HepG2 (cell line): ENCODE measurements around the gene MBL2. TPM values are rescaled to one million over a fixed set of nuclear protein-coding genes. Genes with fewer than 3 reads are reported as not detected.

ENCODE experiments used
- ISL2 ChIP-seq: sonication (generic); formaldehyde crosslinking; IDR thresholded peaks from 2 replicates; pipeline ENCODE4 v1.5.0; 2020; ENCODE audit warnings: missing genetic modification reagents
- NFKBIZ ChIP-seq: IDR thresholded peaks from 2 replicates; pipeline ENCODE4 v1.6.1; 2018; ENCODE audit warnings: missing genetic modification reagents, missing compliant biosample characterization
- RAD21 ChIP-seq: fragments of 450-650 bp; formaldehyde crosslinking; IDR thresholded peaks from 2 replicates; pipeline ENCODE4 v1.5.0; 2020; ENCODE audit warnings: mild to moderate bottlenecking
- RBFOX2 ChIP-seq: fragments of 200-400 bp; formaldehyde crosslinking; IDR thresholded peaks from 2 replicates; pipeline ENCODE4 v1.6.1; 2017; ENCODE audit warnings: low read depth, mild to moderate bottlenecking, low read length
- RFX1 ChIP-seq: fragments of 450-650 bp; IDR thresholded peaks from 2 replicates; pipeline ENCODE4 v1.6.1; 2017
- RXRA ChIP-seq: sonication (generic); formaldehyde crosslinking; IDR thresholded peaks from 2 replicates; pipeline ENCODE4 v1.5.1; 2020; ENCODE audit warnings: missing genetic modification reagents
- SCMH1 ChIP-seq: sonication (generic); formaldehyde crosslinking; IDR thresholded peaks from 2 replicates; pipeline ENCODE4 v1.9.0; 2021; ENCODE audit warnings: missing genetic modification reagents, mild to moderate bottlenecking, borderline replicate concordance
- SMARCC2 ChIP-seq: fragments of 450-650 bp; IDR thresholded peaks from 2 replicates; pipeline ENCODE4 v1.6.1; 2017; ENCODE audit warnings: antibody characterized with exemption, mild to moderate bottlenecking
- ZMYM2 ChIP-seq: sonication (generic); formaldehyde crosslinking; IDR thresholded peaks from 2 replicates; pipeline ENCODE4 v1.8.0; 2022; ENCODE audit warnings: mild to moderate bottlenecking, missing genetic modification reagents
- ZNF160 ChIP-seq: sonication (generic); formaldehyde crosslinking; IDR thresholded peaks from 2 replicates; pipeline ENCODE4 v1.8.0; 2022; ENCODE audit warnings: mild to moderate bottlenecking, inconsistent platforms, missing genetic modification reagents
- ZNF430 ChIP-seq: sonication (generic); formaldehyde crosslinking; IDR thresholded peaks from 2 replicates; pipeline ENCODE4 v1.9.0; 2021; ENCODE audit warnings: mild to moderate bottlenecking, missing genetic modification reagents
- polyA plus RNA-seq, 8 experiments: library from polyadenylated mRNA; depleted of rRNA in 3 of 8; stranded (reverse) in 7 of 8; unstranded in 1 of 8; fragments of >200 nt; fragmentation: Illumina TruSeq in 4 of 8; extraction: Trizol in 4 of 8; gene quantifications; 2 replicates each; pipeline versions ENCODE4 v1.2.1 to v1.2.3, GENCODE V29; 2011 to 2016; ENCODE audit warnings: low read depth in 4 of 8, missing spikeins in 1 of 8, mixed read lengths in 1 of 8; ENCODE audit not compliant: insufficient read depth in 1 of 8
- total RNA-seq, 5 experiments: library from RNA; depleted of rRNA; stranded (reverse); fragments of >200 nt; fragmentation: Illumina TruSeq; extraction: Trizol; gene quantifications; 2 replicates each; pipeline ENCODE4 v1.2.3, GENCODE V29; 2016; ENCODE audit warnings: low read depth in 1 of 5
- TF ChIP-seq, protein P1 (sequence below), 2 experiments: sonication (generic) in 1 of 2; formaldehyde crosslinking in 1 of 2; IDR thresholded peaks; 2 replicates each; pipeline versions ENCODE4 v1.4.0 to v1.6.1; 2018 to 2020; ENCODE audit warnings: missing genetic modification reagents in 2 of 2, borderline replicate concordance in 1 of 2, low read depth in 1 of 2, mild to moderate bottlenecking in 1 of 2, missing biosample characterization in 1 of 2
- TF ChIP-seq, protein P2 (sequence below): sonication (generic); formaldehyde crosslinking; IDR thresholded peaks from 2 replicates; pipeline ENCODE4 v1.5.0; 2020; ENCODE audit warnings: mild to moderate bottlenecking, missing genetic modification reagents
- TF ChIP-seq, protein P3 (sequence below): IDR thresholded peaks from 2 replicates; pipeline ENCODE4 v1.6.1; 2016; ENCODE audit warnings: missing compliant biosample characterization, missing genetic modification reagents, borderline replicate concordance
- TF ChIP-seq, protein P4 (sequence below): sonication (generic); formaldehyde crosslinking; IDR thresholded peaks from 2 replicates; pipeline ENCODE4 v1.4.0; 2020; ENCODE audit warnings: missing genetic modification reagents
- TF ChIP-seq, protein P5 (sequence below): sonication (generic); formaldehyde crosslinking; IDR thresholded peaks from 2 replicates; pipeline ENCODE4 v1.5.1; 2020; ENCODE audit warnings: mild to moderate bottlenecking, missing genetic modification reagents, borderline replicate concordance

MBL2 gene
- total and polyA plus RNA-seq, 2 of the 13 experiments (the other 11 are each of a cell fraction or from before 2014, with no cell fraction given), result 9.6 to 16.2 TPM

DNA sequence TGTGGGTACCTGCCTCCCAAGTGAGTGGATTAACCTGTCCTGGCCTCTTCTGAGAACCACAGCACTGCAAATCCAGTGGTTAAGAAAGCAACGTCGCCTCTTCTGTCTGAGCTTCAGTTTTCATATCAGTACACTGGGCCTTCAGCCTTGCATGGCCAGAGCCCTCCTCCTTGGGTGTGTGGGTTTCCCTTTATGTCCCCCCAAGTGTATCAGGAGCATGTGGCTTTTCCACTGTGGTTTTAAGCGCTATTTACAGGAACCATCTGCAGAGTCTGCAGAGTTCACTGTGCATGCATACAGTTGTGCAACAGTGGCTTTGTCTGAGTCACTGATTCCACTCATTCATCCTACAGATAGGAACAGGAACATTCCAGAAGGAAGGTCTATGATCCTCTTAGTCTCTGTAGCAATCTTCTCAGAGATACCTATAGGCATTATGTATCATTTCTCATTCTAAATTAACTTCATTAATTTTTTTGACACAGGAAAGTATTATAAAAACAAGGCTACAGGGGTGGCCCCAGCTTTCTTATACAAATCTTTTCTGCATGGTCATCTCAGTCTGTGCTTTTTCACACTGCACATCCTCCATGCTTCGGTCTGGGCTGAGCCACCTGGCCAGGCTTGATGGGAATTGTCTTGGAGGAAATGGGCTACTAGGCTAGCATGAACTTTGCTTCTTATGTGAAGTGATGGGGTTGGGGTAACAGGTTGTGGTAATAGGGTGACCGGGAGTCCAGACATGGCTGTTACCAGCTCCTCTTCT is 17.1 kb downstream of the MBL2 start (continued):
- TF ChIP-seq, protein P1, sequence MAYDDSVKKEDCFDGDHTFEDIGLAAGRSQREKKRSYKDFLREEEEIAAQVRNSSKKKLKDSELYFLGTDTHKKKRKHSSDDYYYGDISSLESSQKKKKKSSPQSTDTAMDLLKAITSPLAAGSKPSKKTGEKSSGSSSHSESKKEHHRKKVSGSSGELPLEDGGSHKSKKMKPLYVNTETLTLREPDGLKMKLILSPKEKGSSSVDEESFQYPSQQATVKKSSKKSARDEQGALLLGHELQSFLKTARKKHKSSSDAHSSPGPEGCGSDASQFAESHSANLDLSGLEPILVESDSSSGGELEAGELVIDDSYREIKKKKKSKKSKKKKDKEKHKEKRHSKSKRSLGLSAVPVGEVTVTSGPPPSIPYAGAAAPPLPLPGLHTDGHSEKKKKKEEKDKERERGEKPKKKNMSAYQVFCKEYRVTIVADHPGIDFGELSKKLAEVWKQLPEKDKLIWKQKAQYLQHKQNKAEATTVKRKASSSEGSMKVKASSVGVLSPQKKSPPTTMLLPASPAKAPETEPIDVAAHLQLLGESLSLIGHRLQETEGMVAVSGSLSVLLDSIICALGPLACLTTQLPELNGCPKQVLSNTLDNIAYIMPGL (CRISPR knock-in tag; IDR thresholded peaks at IDR 0.05; ENCODE audit: borderline replicate concordance in 1 of 2, low read depth in 1 of 2), result peak in 1 of 2 experiments; percentile 40; a peak in 1 of 4 replicates
- TF ChIP-seq, protein P2, sequence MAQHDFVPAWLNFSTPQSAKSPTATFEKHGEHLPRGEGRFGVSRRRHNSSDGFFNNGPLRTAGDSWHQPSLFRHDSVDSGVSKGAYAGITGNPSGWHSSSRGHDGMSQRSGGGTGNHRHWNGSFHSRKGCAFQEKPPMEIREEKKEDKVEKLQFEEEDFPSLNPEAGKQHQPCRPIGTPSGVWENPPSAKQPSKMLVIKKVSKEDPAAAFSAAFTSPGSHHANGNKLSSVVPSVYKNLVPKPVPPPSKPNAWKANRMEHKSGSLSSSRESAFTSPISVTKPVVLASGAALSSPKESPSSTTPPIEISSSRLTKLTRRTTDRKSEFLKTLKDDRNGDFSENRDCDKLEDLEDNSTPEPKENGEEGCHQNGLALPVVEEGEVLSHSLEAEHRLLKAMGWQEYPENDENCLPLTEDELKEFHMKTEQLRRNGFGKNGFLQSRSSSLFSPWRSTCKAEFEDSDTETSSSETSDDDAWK (CRISPR knock-in tag), result no peak
- TF ChIP-seq ISL2, result peak; percentile 74
- peak; percentile 75 for TF ChIP-seq ZMYM2 (CRISPR knock-in tag)
- TF ChIP-seq RXRA (CRISPR knock-in tag), result peak; percentile 65; the same call in 1 of the 2 replicates
- TF ChIP-seq, protein P3, sequence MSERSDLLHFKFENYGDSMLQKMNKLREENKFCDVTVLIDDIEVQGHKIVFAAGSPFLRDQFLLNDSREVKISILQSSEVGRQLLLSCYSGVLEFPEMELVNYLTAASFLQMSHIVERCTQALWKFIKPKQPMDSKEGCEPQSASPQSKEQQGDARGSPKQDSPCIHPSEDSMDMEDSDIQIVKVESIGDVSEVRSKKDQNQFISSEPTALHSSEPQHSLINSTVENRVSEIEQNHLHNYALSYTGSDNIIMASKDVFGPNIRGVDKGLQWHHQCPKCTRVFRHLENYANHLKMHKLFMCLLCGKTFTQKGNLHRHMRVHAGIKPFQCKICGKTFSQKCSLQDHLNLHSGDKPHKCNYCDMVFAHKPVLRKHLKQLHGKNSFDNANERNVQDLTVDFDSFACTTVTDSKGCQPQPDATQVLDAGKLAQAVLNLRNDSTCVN, result peak; percentile 74; the same call in 1 of the 2 replicates
- TF ChIP-seq ZNF430 (CRISPR knock-in tag), result peak; percentile 42; the same call in 1 of the 2 replicates
- TF ChIP-seq ZNF160 (CRISPR knock-in tag), result 0 out of 2 replicates have a peak, but pooled peaks have one; percentile 48
- peak; percentile 60; the same call in 1 of the 2 replicates for TF ChIP-seq SMARCC2
- no peak for TF ChIP-seq RFX1
- TF ChIP-seq RBFOX2, result peak; percentile 73
- TF ChIP-seq NFKBIZ, result peak; percentile 35; the same call in 1 of the 2 replicates
- no peak for TF ChIP-seq RAD21
- TF ChIP-seq SCMH1 (CRISPR knock-in tag), result no peak
- TF ChIP-seq, protein P4, sequence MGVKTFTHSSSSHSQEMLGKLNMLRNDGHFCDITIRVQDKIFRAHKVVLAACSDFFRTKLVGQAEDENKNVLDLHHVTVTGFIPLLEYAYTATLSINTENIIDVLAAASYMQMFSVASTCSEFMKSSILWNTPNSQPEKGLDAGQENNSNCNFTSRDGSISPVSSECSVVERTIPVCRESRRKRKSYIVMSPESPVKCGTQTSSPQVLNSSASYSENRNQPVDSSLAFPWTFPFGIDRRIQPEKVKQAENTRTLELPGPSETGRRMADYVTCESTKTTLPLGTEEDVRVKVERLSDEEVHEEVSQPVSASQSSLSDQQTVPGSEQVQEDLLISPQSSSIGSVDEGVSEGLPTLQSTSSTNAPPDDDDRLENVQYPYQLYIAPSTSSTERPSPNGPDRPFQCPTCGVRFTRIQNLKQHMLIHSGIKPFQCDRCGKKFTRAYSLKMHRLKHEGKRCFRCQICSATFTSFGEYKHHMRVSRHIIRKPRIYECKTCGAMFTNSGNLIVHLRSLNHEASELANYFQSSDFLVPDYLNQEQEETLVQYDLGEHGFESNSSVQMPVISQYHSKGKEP (CRISPR knock-in tag), result no peak
- TF ChIP-seq, protein P5, sequence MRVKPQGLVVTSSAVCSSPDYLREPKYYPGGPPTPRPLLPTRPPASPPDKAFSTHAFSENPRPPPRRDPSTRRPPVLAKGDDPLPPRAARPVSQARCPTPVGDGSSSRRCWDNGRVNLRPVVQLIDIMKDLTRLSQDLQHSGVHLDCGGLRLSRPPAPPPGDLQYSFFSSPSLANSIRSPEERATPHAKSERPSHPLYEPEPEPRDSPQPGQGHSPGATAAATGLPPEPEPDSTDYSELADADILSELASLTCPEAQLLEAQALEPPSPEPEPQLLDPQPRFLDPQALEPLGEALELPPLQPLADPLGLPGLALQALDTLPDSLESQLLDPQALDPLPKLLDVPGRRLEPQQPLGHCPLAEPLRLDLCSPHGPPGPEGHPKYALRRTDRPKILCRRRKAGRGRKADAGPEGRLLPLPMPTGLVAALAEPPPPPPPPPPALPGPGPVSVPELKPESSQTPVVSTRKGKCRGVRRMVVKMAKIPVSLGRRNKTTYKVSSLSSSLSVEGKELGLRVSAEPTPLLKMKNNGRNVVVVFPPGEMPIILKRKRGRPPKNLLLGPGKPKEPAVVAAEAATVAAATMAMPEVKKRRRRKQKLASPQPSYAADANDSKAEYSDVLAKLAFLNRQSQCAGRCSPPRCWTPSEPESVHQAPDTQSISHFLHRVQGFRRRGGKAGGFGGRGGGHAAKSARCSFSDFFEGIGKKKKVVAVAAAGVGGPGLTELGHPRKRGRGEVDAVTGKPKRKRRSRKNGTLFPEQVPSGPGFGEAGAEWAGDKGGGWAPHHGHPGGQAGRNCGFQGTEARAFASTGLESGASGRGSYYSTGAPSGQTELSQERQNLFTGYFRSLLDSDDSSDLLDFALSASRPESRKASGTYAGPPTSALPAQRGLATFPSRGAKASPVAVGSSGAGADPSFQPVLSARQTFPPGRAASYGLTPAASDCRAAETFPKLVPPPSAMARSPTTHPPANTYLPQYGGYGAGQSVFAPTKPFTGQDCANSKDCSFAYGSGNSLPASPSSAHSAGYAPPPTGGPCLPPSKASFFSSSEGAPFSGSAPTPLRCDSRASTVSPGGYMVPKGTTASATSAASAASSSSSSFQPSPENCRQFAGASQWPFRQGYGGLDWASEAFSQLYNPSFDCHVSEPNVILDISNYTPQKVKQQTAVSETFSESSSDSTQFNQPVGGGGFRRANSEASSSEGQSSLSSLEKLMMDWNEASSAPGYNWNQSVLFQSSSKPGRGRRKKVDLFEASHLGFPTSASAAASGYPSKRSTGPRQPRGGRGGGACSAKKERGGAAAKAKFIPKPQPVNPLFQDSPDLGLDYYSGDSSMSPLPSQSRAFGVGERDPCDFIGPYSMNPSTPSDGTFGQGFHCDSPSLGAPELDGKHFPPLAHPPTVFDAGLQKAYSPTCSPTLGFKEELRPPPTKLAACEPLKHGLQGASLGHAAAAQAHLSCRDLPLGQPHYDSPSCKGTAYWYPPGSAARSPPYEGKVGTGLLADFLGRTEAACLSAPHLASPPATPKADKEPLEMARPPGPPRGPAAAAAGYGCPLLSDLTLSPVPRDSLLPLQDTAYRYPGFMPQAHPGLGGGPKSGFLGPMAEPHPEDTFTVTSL (CRISPR knock-in tag), result peak; percentile 79; the same call in 1 of the 2 replicates
